Activated CD4-positive, alpha-beta T cell treated with anti-CD3 and anti-CD28 coated beads for 36 hours (primary cell): ENCODE results near the gene CWC27. TPM values are rescaled to one million over a fixed set of nuclear protein-coding genes. Genes with fewer than 3 reads are reported as not detected.

Source experiments
- ATAC-seq: fragments of 200-7000 bp; cut with Tn5 transposase; one replicate; pipeline ENCODE4 v1.10.0; 2021; ENCODE audit warnings: mild to moderate bottlenecking, moderate library complexity
- CTCF ChIA-PET: fragments of 350-600 bp; sonication (Branson Sonifier 250); formaldehyde crosslinking; loops from one replicate; lab custom pipeline; 2021; ENCODE audit warnings: antibody characterized with exemption; lab: Charles Lee
- POLR2A ChIA-PET: fragments of 350-600 bp; sonication (Branson Sonifier 250); formaldehyde crosslinking; loops from one replicate; lab custom pipeline; 2021; ENCODE audit warnings: antibody characterized with exemption, inconsistent platforms; lab: Charles Lee
- DNase-seq: peaks from one replicate; pipeline ENCODE4 v3.0.0-alpha.2; 2020
- H3K27ac Mint-ChIP-seq: one replicate; pipeline ENCODE4 v1.8.0; 2021; ENCODE audit warnings: mixed read lengths
- H3K27me3 Mint-ChIP-seq: one replicate; pipeline ENCODE4 v1.8.0; 2021; ENCODE audit warnings: mixed read lengths
- H3K36me3 Mint-ChIP-seq: one replicate; pipeline ENCODE4 v1.8.0; 2021; ENCODE audit warnings: low read depth, mixed read lengths
- H3K4me1 Mint-ChIP-seq: one replicate; pipeline ENCODE4 v1.8.0; 2021; ENCODE audit warnings: mixed read lengths
- H3K4me3 Mint-ChIP-seq: one replicate; pipeline ENCODE4 v1.8.0; 2021; ENCODE audit warnings: mild to moderate bottlenecking, moderate library complexity, mixed read lengths
- H3K9me3 Mint-ChIP-seq: one replicate; pipeline ENCODE4 v1.8.0; 2021; ENCODE audit warnings: low read depth, mixed read lengths
- intact Hi-C, 2 experiments: fragments of 100-400 bp; cut with DNase I in 1 of 2; cut with micrococcal nuclease in 1 of 2; formaldehyde crosslinking; loops; one replicate each; pipeline versions ENCODE4 v1.14.2 to v1.15.1; 2022 to 2024; cut with DNase I, micrococcal nuclease
- total RNA-seq, 2 experiments: library from RNA; stranded (reverse); gene quantifications; one replicate each; pipeline ENCODE4 v1.2.3, GENCODE V29; 2021

Gene CWC27
- total RNA-seq, 2 experiments from 2014 or later: 35.4 to 35.8 TPM

DNA sequence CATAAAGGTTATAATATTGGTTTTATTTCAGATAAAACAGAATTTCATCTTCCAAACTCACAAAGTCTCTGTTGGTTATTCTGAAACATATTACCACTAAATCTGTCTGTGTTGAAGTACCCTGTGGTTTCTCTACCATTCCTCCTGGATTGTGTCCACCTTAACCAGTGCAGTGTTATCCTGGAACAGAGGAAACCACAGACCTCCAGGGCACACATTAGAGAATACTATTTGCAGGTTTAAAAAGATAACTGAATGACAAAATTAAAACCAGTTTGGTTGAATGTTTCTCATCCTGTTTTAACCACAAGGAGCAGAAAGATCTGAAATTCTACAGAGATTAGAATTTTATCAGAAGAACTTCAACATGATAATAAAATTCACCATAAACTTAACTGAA is 251.8 kb downstream of the CWC27 start:
- POLR2A ChIA-PET: no interaction called here
- intact Hi-C loops: no loop called here
- H3K27me3 Mint-ChIP-seq: no peaks in the 10 kb centered on the region
- peaks cover 17% of the 10 kb centered on the region for H3K4me1 Mint-ChIP-seq
- H3K27ac Mint-ChIP-seq: no peak overlapping the region
- no peak overlapping the region for H3K4me3 Mint-ChIP-seq
- ATAC-seq: no peak
- no peaks in the 10 kb centered on the region for H3K9me3 Mint-ChIP-seq
- DNase-seq: no peak
- peaks cover 2% of the 10 kb centered on the region for H3K36me3 Mint-ChIP-seq
- CTCF ChIA-PET: no interaction called here

DNA sequence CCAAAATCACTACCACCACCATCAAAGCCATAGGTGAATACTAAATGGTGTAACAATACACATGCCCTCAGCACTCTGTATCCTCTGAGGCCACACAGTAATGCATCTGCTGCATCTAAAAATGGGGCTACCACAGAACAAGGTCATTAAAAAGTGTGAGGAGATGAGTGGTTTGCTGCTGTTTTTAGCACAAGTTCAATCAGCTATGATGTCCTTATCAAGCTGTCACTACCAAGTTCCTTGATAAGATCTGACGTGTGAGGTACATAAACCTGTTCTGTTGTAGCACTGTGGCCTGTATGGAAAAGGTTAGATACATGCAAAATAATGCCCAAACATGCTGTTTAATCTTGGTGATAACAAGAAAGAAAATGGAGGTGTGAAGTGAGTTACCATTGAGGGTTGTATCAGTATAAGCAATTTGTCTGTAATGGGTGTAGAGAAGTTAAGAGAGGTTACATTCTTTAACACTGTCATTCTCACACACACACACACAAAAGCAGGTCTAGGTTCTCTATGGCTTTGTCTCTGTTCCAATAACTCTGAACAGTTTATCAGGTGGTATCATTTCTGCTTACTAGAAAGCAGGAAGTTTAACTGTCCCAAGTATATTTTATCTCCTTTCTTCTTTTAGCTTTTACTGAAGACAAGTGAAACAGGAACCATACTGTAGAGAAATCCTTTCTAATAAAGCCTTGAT is 252.9 kb downstream of the CWC27 start:
- no peaks in the 10 kb centered on the region for H3K9me3 Mint-ChIP-seq
- DNase-seq (no peak), ATAC-seq (peak; percentile 55)
- no peaks in the 10 kb centered on the region for H3K27me3 Mint-ChIP-seq
- H3K4me1 Mint-ChIP-seq: peaks cover 19% of the 10 kb centered on the region
- POLR2A ChIA-PET: no interaction called here
- no peak overlapping the region for H3K27ac Mint-ChIP-seq
- peaks cover 2% of the 10 kb centered on the region for H3K36me3 Mint-ChIP-seq
- intact Hi-C loops: no loop called here
- H3K4me3 Mint-ChIP-seq: no peak overlapping the region
- CTCF ChIA-PET: no interaction called here

DNA sequence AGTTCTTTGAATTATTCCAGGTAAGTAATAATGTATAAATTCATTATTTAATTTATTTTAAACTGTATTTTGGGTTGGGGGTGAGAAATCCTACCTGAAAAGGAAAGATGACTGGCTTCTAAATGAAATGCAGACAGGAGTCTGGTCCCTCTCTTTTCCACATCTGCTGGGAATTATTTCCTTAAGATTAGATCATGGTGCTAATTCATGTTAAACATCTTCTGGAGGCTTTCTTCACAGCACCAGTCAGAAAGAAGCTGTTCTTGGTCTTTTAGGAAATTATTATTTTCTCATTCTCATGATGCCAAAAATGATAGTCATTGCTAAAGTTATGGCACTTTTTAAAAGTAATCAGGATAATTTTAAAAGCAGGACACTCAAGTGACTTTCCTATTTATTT is 254.2 kb downstream of the CWC27 start:
- no peak for DNase-seq
- ATAC-seq: no peak
- ChIA-PET POLR2A (no interaction called here), CTCF (interaction anchor here (0.8 kb wide), 1 partner anchor 1813 kb away, joined by 3 read pairs; no protein-coding TSS in a partner anchor)
- no peaks in the 10 kb centered on the region for H3K27me3 Mint-ChIP-seq
- peaks cover 2% of the 10 kb centered on the region for H3K36me3 Mint-ChIP-seq
- H3K4me3 Mint-ChIP-seq: no peak overlapping the region
- H3K9me3 Mint-ChIP-seq: no peaks in the 10 kb centered on the region
- H3K4me1 Mint-ChIP-seq: peaks cover 26% of the 10 kb centered on the region
- no peak overlapping the region for H3K27ac Mint-ChIP-seq
- intact Hi-C loops: no loop called here

DNA sequence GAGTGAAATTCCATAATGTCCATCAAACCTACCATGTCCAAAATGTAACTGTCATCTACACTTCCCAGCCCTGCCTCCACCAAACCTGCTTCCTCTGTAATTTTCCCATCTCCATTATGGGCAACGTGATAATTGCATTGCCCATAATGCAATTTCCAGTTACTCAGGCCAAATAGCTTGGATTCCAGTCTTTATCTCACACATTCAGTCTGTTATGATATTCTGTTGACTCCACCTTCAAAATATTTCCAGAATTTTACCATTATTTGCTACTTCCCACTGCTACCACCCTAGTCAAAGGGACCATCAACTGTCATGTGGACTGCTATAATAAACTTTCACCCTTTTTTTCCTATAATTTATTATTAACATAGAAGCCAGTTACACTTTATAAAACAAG is 256.0 kb downstream of the CWC27 start:
- DNase-seq (no peak), ATAC-seq (no peak)
- ChIA-PET CTCF (no interaction called here), POLR2A (no interaction called here)
- Mint-ChIP-seq H3K4me1 (peaks cover 26% of the 10 kb centered on the region), H3K9me3 (no peaks in the 10 kb centered on the region), H3K36me3 (no peaks in the 10 kb centered on the region), H3K27ac (no peak overlapping the region), H3K4me3 (no peak overlapping the region), H3K27me3 (no peaks in the 10 kb centered on the region)
- intact Hi-C loops: no loop called here

DNA sequence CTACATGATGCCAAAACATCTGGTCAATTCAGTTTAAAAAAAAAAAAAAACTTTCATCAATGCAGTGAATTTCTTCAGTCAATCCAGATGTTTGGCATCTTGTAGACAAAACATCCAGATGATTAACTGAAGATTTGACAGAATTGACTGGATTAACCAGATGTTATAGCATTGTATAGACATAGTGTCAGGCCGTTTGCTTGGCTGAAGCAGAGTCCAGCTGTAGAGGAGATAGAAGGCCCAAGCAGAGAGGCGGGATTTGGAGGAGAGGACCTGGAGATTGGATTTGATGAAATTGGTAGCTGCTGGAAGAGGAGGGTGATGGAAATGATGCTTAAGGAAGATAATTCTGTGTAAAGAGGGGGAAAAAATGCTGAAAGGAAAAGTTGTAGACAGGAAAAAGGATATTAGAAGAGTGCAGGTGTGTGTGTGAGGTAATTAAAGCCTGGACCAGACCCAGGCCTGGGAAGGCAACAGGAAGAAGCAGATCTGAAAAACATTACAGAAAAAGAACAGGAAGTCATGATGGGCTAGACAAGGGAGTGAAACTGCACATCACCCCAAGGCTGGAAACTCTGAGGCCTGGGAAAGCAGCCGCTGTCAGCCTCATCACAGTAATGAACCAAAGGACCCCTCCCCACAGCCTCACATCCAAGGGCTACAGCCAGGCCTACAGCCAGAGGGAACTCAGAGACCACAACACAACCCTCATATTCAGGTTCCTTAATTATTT is 258.3 kb downstream of the CWC27 start:
- intact Hi-C loops: no loop called here
- peak; percentile 25 for DNase-seq
- POLR2A ChIA-PET: no interaction called here

DNA sequence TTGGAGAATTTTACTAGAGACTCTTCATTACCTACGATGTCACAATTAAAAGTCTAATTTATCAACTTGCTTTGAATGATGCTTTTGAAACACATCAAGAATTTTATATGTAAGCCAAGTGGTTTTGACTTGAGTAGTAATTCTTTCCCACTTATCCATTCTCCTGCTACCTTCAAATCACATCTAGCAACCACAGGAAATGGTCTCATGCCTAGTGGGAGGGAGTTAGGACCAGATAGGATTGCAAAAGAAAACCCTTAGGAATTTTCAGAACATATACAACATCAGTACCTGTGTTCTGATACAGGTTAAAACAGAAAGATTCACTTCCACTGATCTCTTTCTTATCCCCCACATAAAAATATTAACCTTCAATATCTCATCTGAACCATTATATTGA is 260.4 kb downstream of the CWC27 start:
- POLR2A ChIA-PET: no interaction called here
- no peak overlapping the region for H3K27ac Mint-ChIP-seq
- no peaks in the 10 kb centered on the region for H3K9me3 Mint-ChIP-seq
- no peak for ATAC-seq
- intact Hi-C loops: no loop called here
- no peak overlapping the region for H3K4me3 Mint-ChIP-seq
- H3K4me1 Mint-ChIP-seq: peaks cover 9% of the 10 kb centered on the region
- no peaks in the 10 kb centered on the region for H3K36me3 Mint-ChIP-seq
- no peak for DNase-seq
- CTCF ChIA-PET: no interaction called here
- H3K27me3 Mint-ChIP-seq: no peaks in the 10 kb centered on the region

More for the DNA sequence above, 258.3 kb downstream of the CWC27 start:
- Mint-ChIP-seq H3K27ac (peak overlapping the region; percentile 69), H3K4me3 (no peak overlapping the region), H3K36me3 (no peaks in the 10 kb centered on the region), H3K27me3 (no peaks in the 10 kb centered on the region), H3K4me1 (peaks cover 9% of the 10 kb centered on the region), H3K9me3 (no peaks in the 10 kb centered on the region)
- peak; percentile 76 for ATAC-seq
- CTCF ChIA-PET: no interaction called here

DNA sequence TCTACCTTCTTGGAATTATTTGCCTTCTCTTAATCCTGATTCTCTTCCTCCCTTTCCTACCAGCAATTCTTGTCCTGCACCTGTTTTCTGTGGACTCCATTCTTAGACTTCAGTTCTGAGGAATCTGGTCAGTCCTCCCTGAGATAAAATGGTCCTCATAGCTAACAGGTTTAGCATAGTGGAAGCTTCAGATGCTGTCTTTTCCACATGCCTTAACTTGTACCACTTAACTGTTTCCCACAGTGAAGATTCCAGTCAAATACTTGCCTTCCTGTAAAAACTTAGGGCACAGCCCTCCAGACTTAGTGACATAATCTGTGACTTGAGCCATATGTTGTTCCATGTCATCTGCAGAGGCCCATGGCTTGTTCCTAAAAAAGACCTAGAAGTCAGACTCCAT is 261.3 kb downstream of the CWC27 start:
- H3K27ac Mint-ChIP-seq: no peak overlapping the region
- no peak overlapping the region for H3K4me3 Mint-ChIP-seq
- no peaks in the 10 kb centered on the region for H3K9me3 Mint-ChIP-seq
- no peaks in the 10 kb centered on the region for H3K27me3 Mint-ChIP-seq
- no peaks in the 10 kb centered on the region for H3K36me3 Mint-ChIP-seq
- DNase-seq (no peak), ATAC-seq (no peak)
- ChIA-PET CTCF (interaction anchor here (1.7 kb wide), 1 partner anchor 454 kb away, joined by 3 read pairs; no protein-coding TSS in a partner anchor), POLR2A (interaction anchor here (0.6 kb wide), 1 partner anchor 471 kb away, joined by 3 read pairs; no protein-coding TSS in a partner anchor)
- peaks cover 9% of the 10 kb centered on the region for H3K4me1 Mint-ChIP-seq
- intact Hi-C loops: no loop called here

DNA sequence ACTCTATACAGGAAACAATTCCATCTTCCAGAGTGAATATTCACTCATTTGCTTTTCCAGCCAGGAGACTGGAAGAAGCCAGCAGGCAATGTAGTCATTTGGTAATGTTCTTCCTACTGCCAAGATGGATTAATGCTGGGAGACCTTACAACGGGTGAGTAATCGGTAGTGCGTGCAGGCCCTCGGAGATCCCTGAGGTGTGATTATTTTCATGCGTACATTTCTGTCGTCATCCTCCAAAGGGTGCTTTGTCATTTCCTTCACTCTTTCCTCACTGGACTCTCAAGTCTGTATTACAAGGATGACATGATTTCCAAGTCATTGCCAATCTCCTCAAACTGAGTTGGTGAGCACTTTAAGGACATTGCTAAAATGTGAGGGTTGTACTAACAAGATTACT is 263.5 kb downstream of the CWC27 start:
- H3K36me3 Mint-ChIP-seq: no peaks in the 10 kb centered on the region
- peaks cover 15% of the 10 kb centered on the region for H3K4me1 Mint-ChIP-seq
- no peak overlapping the region for H3K4me3 Mint-ChIP-seq
- intact Hi-C loops: no loop called here
- no peak for ATAC-seq
- no peaks in the 10 kb centered on the region for H3K9me3 Mint-ChIP-seq
- no peak for DNase-seq
- H3K27ac Mint-ChIP-seq: no peak overlapping the region
- ChIA-PET POLR2A (no interaction called here), CTCF (no interaction called here)
- no peaks in the 10 kb centered on the region for H3K27me3 Mint-ChIP-seq

DNA sequence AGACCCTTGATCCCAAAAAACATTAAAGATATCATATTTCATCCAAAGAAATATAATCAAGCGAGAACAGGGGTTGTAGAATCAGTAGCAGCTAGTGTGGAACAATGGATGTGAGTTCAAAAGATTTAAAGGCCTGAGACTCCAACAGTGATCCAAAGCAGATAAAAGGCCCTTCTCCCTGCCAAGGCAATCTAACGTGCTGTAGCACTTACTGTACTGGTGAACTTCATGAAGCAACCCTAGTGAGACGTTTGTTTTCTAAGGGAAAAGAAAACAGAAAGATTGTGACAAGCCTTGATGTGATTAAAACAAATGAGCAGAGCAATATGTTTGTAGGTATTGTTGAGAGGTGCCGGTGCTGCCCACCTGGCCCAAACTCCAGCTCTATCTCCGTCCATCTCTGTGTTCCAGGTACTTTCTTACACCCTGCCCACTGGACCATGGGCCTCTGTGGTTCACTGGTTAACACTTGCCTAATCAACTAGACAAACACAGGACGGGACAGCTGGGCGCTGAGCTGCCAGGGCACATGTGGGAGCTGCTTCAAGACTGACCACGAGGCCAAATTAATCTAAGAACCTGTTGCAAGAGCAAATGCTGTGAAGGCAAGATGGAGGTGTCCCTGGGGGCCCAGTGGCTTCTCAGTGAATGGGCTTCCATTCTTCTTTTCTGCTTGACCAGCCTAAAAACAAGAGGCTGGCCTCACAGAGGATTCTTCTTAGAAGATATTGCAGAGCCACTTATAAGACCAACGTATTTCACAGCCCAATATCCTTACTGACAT is 265.5 kb downstream of the CWC27 start:
- Mint-ChIP-seq H3K36me3 (no peaks in the 10 kb centered on the region), H3K4me3 (peak overlapping the region; percentile 13), H3K4me1 (peaks cover 19% of the 10 kb centered on the region), H3K9me3 (no peaks in the 10 kb centered on the region), H3K27me3 (no peaks in the 10 kb centered on the region), H3K27ac (peak overlapping the region; percentile 63)
- CTCF ChIA-PET: interaction anchor here (0.6 to 0.8 kb wide), 3 partner anchors 25 to 450 kb away, joined by 3 to 4 read pairs (median 3); no protein-coding TSS in a partner anchor
- intact Hi-C loops: loop anchor here in 1 of 2 experiments (2.0 kb wide), 1 partner anchor 43 kb away; no protein-coding TSS in a partner anchor
- no peak for ATAC-seq
- POLR2A ChIA-PET: no interaction called here
- DNase-seq: no peak

DNA sequence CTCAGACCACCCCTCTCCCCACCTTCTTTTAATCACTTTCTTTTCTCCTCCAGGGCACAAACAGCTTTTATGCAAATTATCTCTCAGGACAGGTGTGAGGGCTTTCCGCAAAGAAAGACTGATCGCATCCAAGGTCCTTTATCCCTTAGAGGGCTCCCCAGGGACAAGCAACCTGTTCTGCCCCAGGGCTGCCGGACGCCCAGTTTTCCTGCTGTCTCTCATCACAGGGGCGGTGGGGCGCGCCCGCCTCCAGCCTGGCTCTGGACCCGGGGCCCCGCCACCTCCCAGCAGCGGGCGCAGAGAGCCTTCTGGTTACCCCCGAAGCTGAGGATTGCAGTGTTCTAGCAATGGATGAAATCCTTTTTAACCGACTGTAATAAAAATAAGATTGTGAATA is 266.1 kb downstream of the CWC27 start:
- POLR2A ChIA-PET: no interaction called here
- Mint-ChIP-seq H3K27ac (peak overlapping the region; percentile 79), H3K27me3 (no peaks in the 10 kb centered on the region), H3K36me3 (no peaks in the 10 kb centered on the region), H3K9me3 (no peaks in the 10 kb centered on the region), H3K4me1 (peaks cover 19% of the 10 kb centered on the region), H3K4me3 (peak overlapping the region; percentile 66)
- CTCF ChIA-PET: interaction anchor here (0.6 to 0.7 kb wide), 2 partner anchors 25 to 245 kb away, joined by 3 to 4 read pairs; no protein-coding TSS in a partner anchor
- no peak for ATAC-seq
- intact Hi-C loops: loop anchor here (1.0 to 5.0 kb wide), 6 partner anchors 42 to 527 kb away; partner anchors contain the start of genes ADAMTS6 (in 2 of the 2), CENPK (in 1 of the 2) and PPWD1 (in 1 of the 2)
- DNase-seq: no peak
